HG02943 (cell line): ENCODE data around the gene CEP128.

Experiments used
- ATAC-seq: cut with Tn5 transposase; IDR thresholded peaks from one replicate; pipeline ENCODE4 v1.9.1; 2021; ENCODE audit warnings: mild to moderate bottlenecking, low read depth, moderate library complexity; ENCODE audit not compliant: unreplicated experiment

CEP128 gene

GRCh38 chr14:80507292-80507869 lies 434.2 kb downstream of the CEP128 start:
- no peak for ATAC-seq

- no peak for ATAC-seq
Measured at GRCh38 chr14:80504781-80505180, 436.8 kb downstream of the CEP128 start.

- ATAC-seq = no peak
Measured at GRCh38 chr14:80498533-80498932, 443.0 kb downstream of the CEP128 start.

- no peak for ATAC-seq
Measured at GRCh38 chr14:80496090-80496489, 445.4 kb downstream of the CEP128 start.

GRCh38 chr14:80494769-80495168 lies 446.8 kb downstream of the CEP128 start:
- ATAC-seq = no peak

GRCh38 chr14:80493620-80494019 lies 447.9 kb downstream of the CEP128 start:
- ATAC-seq = no peak

GRCh38 chr14:80491650-80492049 lies 449.9 kb downstream of the CEP128 start:
- ATAC-seq = no peak

GRCh38 chr14:80491131-80491530 lies 450.4 kb downstream of the CEP128 start:
- no peak for ATAC-seq

- no peak for ATAC-seq
Measured at GRCh38 chr14:80489513-80489912, 452.0 kb downstream of the CEP128 start.

GRCh38 chr14:80485764-80486163 lies 455.8 kb downstream of the CEP128 start:
- ATAC-seq = no peak

- no peak for ATAC-seq
Measured at GRCh38 chr14:80483331-80483730, 458.2 kb downstream of the CEP128 start.

GRCh38 chr14:80477388-80478160 lies 464.0 kb downstream of the CEP128 start:
- ATAC-seq = no peak

GRCh38 chr14:80475074-80475473 lies 466.5 kb downstream of the CEP128 start:
- no peak for ATAC-seq

- no peak for ATAC-seq
Measured at GRCh38 chr14:80468331-80469122, 473.0 kb downstream of the CEP128 start.

- ATAC-seq = no peak
Measured at GRCh38 chr14:80465546-80466220, 475.9 kb downstream of the CEP128 start.

- ATAC-seq = no peak
Measured at GRCh38 chr14:80464531-80465149, 476.9 kb downstream of the CEP128 start.

GRCh38 chr14:80456209-80456608 lies 485.3 kb downstream of the CEP128 start:
- ATAC-seq = no peak

GRCh38 chr14:80455031-80455430 lies 486.5 kb downstream of the CEP128 start:
- ATAC-seq = no peak

GRCh38 chr14:80448267-80448666 lies 493.3 kb downstream of the CEP128 start:
- ATAC-seq = no peak

- ATAC-seq = no peak
Measured at GRCh38 chr14:80447392-80447791, 494.1 kb downstream of the CEP128 start.
